A549 (cell line): Measurements from ENCODE around the gene IGSF9B. TPM values are rescaled to one million over a fixed set of nuclear protein-coding genes. Genes with fewer than 3 reads are reported as not detected.

Experiments
- ATAC-seq, 2 experiments: fragments of 200-7000 bp in 1 of 2; fragments of >200 bp in 1 of 2; cut with Nextera tagmentation in 1 of 2; cut with Tn5 transposase in 1 of 2; 3 replicates each; pipeline versions ENCODE4 v1.8.0 to v1.9.1; 2018 to 2020; ENCODE audit warnings: mild to moderate bottlenecking in 1 of 2, moderate library complexity in 1 of 2
- CTCF ChIA-PET: fragments of 300-600 bp; sonication (Branson Sonifier 250); formaldehyde crosslinking; extraction: SDS; loops from one replicate; lab custom pipeline; 2021; ENCODE audit warnings: antibody characterized with exemption, inconsistent platforms; lab: Yijun Ruan, JAX
- POLR2A ChIA-PET: fragments of 350-600 bp; formaldehyde crosslinking; extraction: SDS; loops from one replicate; lab custom pipeline; 2021; ENCODE audit warnings: antibody characterized with exemption, inconsistent platforms; lab: Yijun Ruan, JAX
- DNase-seq, 2 experiments: peaks; one replicate each; pipeline versions ENCODE4 v3.0.0 to v3.0.0-alpha.2; 2011 to 2016; ENCODE audit warnings: low read depth in 1 of 2, low spot score in 1 of 2
- FAIRE-seq: peaks from 2 replicates; lab custom pipeline; 2011; peaks lifted over from hg19 to GRCh38; lab: Jason Lieb, UNC
- H3K27ac ChIP-seq, 2 experiments: fragments of >200 bp; sonication (Bioruptor Twin); formaldehyde crosslinking; 3 replicates each; pipeline ENCODE4 v1.5.1; 2016 to 2017
- H3K4me1 ChIP-seq: fragments of >200 bp; sonication (Bioruptor Twin); formaldehyde crosslinking; 3 replicates; pipeline ENCODE4 v1.6.1; 2016
- H3K4me2 ChIP-seq: fragments of >200 bp; sonication (Bioruptor Twin); formaldehyde crosslinking; 3 replicates; pipeline ENCODE4 v1.6.1; 2016
- H3K4me3 ChIP-seq: fragments of >200 bp; sonication (Bioruptor Twin); formaldehyde crosslinking; 3 replicates; pipeline ENCODE4 v1.5.1; 2016
- H3K9me3 ChIP-seq: fragments of >200 bp; sonication (Bioruptor Twin); formaldehyde crosslinking; 3 replicates; pipeline ENCODE4 v1.6.1; 2016
- CBX2 ChIP-seq: fragments of 200-600 bp; sonication (generic); IDR thresholded peaks from 2 replicates; pipeline ENCODE4 v1.6.1; 2016; ENCODE audit warnings: low read depth, mild to moderate bottlenecking, borderline replicate concordance
- CBX8 ChIP-seq: fragments of 200-600 bp; sonication (generic); IDR thresholded peaks from 2 replicates; pipeline ENCODE4 v1.6.1; 2016
- ESRRA ChIP-seq: fragments of 150-350 bp; IDR thresholded peaks from 2 replicates; pipeline ENCODE4 v1.6.1; 2014; ENCODE audit warnings: mild to moderate bottlenecking, low read length, borderline replicate concordance
- FOSB ChIP-seq: fragments of 250-450 bp; sonication (Bioruptor Pico); IDR thresholded peaks from 2 replicates; pipeline ENCODE4 v1.5.0; 2020; ENCODE audit warnings: mild to moderate bottlenecking, moderate library complexity
- FOSL2 ChIP-seq, 2 experiments: fragments of 450-650 bp in 1 of 2; fragments of >200 bp in 1 of 2; sonication (Bioruptor Twin) in 1 of 2; formaldehyde crosslinking; IDR thresholded peaks; 2 replicates each; pipeline versions ENCODE4 v1.5.0 to v1.6.1; 2016 to 2020; ENCODE audit warnings: mild to moderate bottlenecking in 1 of 2, moderate library complexity in 1 of 2
- HOXB13 ChIP-seq: fragments of 250-450 bp; sonication (Bioruptor Pico); IDR thresholded peaks from 2 replicates; pipeline ENCODE4 v1.5.0; 2020; ENCODE audit warnings: low read depth, mild to moderate bottlenecking, moderate library complexity
- HOXB5 ChIP-seq: fragments of 250-450 bp; sonication (Bioruptor Pico); IDR thresholded peaks from 2 replicates; pipeline ENCODE4 v1.5.0; 2020; ENCODE audit warnings: mild to moderate bottlenecking, moderate library complexity
- NR3C1 ChIP-seq: fragments of >200 bp; sonication (Bioruptor Twin); formaldehyde crosslinking; IDR thresholded peaks from 3 replicates; pipeline ENCODE4 v1.6.1; 2017
- PHF8 ChIP-seq: fragments of 200-600 bp; sonication (generic); IDR thresholded peaks from 2 replicates; pipeline ENCODE4 v1.6.1; 2016; ENCODE audit warnings: low read depth, mild to moderate bottlenecking, antibody characterized with exemption, moderate library complexity, borderline replicate concordance
- RNF2 ChIP-seq: fragments of 200-600 bp; sonication (generic); IDR thresholded peaks from 2 replicates; pipeline ENCODE4 v1.6.1; 2016; ENCODE audit warnings: low read depth, mild to moderate bottlenecking, antibody characterized with exemption, moderate library complexity, borderline replicate concordance
- SREBF2 ChIP-seq: fragments of 450-650 bp; IDR thresholded peaks from 2 replicates; pipeline ENCODE4 v1.6.1; 2014; ENCODE audit warnings: mild to moderate bottlenecking, moderate library complexity
- TFCP2L1 ChIP-seq: fragments of 250-450 bp; sonication (Bioruptor Pico); IDR thresholded peaks from 2 replicates; pipeline ENCODE4 v1.5.0; 2021; ENCODE audit warnings: mild to moderate bottlenecking
- ZC3H11A ChIP-seq: fragments of 450-650 bp; IDR thresholded peaks from 2 replicates; pipeline ENCODE4 v1.6.1; 2014; ENCODE audit warnings: antibody characterized with exemption, mild to moderate bottlenecking
- ZFP36 ChIP-seq: fragments of 450-650 bp; IDR thresholded peaks from 2 replicates; pipeline ENCODE4 v1.6.1; 2014; ENCODE audit warnings: borderline replicate concordance; ENCODE audit not compliant: partially characterized antibody
- ZSCAN20 ChIP-seq: fragments of 250-450 bp; sonication (Bioruptor Pico); IDR thresholded peaks from 2 replicates; pipeline ENCODE4 v1.8.0; 2022; ENCODE audit warnings: mild to moderate bottlenecking, moderate library complexity
- WGBS: methylation state at CpG from one replicate; pipeline ENCODE4 v1.1.6; 2017; ENCODE audit errors: missing lambda C conversion rate; 5-methylcytosine and 5-hydroxymethylcytosine counted together
- polyA plus RNA-seq, 4 experiments: library from polyadenylated mRNA; depleted of rRNA in 3 of 4; stranded (reverse); fragments of >200 nt; fragmentation: RNase III in 1 of 4; extraction: RNeasy Plus Mini Kit Qiagen cat#74134 plus additional on column Dnase treatment in 1 of 4; gene quantifications; 2 replicates in 3 of 4; 3 replicates in 1 of 4; pipeline ENCODE4 v1.2.3, GENCODE V29; 2011 to 2017
- TF ChIP-seq, protein P1 (sequence below): fragments of 250-450 bp; sonication (Bioruptor Pico); IDR thresholded peaks from 2 replicates; pipeline ENCODE4 v1.5.0; 2021; ENCODE audit warnings: mild to moderate bottlenecking, moderate library complexity, borderline replicate concordance
- TF ChIP-seq, protein P2 (sequence below): IDR thresholded peaks from 2 replicates; pipeline ENCODE4 v1.6.1; 2012
- TF ChIP-seq, protein P3 (sequence below): fragments of >200 bp; sonication (Bioruptor Twin); formaldehyde crosslinking; IDR thresholded peaks from 3 replicates; pipeline ENCODE4 v1.5.1; 2016

Gene IGSF9B
- polyA plus RNA-seq, 2 of the 4 experiments (the other 2 are of a cell fraction) = 0.41 to 0.61 TPM

DNA sequence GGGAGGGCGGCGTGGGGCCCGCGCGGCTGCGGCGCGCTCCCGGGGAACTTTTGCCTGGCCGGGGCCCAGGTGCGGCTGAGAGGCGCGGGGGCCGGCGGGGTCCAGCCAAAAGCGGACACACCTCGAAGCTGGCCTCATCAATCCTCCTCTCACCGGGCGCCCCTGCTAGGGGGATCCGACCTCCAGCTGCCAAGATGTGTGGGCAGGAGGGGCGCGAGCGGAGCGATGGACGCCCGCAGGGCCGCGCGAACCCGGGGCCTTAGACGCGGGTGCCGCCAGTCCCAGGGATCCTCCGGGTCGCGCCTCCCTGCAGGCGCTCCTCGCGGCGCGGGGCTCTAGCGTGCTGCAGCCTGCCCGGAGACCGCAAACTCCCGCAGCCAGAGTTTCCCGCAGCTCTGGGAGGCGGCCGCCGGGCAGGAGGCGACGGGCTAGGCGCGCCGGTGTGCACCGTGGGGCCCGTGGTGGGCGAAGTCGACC is 785 bp downstream of the IGSF9B start:
- peak overlapping the region; percentile 73 for H3K4me3 ChIP-seq
- ChIA-PET CTCF (interaction anchor here (1.5 kb wide), 1 partner anchor 9 kb away, joined by 3 read pairs; no protein-coding TSS in a partner anchor), POLR2A (no interaction called here)
- no peak for DNase-seq
- no peak for TF ChIP-seq CBX8
- no peak for TF ChIP-seq FOSB (CRISPR knock-in tag)
- no peak for TF ChIP-seq ZC3H11A
- TF ChIP-seq PHF8 = no peak
- ATAC-seq = peak; percentile 3 to 35; a peak in 3 of 6 replicates
- H3K27ac ChIP-seq = peak overlapping the region; percentile 67 to 84; a peak in 5 of 6 replicates
- 0 out of 3 replicates have a peak, but pooled peaks cover 3% of the 10 kb centered on the region for H3K4me1 ChIP-seq
- FAIRE-seq = no peak
- H3K4me2 ChIP-seq = peak overlapping the region; percentile 97
- no peaks in the 10 kb centered on the region for H3K9me3 ChIP-seq
- WGBS = 0% methylated on average over 1 of the region's 58 CpGs

DNA sequence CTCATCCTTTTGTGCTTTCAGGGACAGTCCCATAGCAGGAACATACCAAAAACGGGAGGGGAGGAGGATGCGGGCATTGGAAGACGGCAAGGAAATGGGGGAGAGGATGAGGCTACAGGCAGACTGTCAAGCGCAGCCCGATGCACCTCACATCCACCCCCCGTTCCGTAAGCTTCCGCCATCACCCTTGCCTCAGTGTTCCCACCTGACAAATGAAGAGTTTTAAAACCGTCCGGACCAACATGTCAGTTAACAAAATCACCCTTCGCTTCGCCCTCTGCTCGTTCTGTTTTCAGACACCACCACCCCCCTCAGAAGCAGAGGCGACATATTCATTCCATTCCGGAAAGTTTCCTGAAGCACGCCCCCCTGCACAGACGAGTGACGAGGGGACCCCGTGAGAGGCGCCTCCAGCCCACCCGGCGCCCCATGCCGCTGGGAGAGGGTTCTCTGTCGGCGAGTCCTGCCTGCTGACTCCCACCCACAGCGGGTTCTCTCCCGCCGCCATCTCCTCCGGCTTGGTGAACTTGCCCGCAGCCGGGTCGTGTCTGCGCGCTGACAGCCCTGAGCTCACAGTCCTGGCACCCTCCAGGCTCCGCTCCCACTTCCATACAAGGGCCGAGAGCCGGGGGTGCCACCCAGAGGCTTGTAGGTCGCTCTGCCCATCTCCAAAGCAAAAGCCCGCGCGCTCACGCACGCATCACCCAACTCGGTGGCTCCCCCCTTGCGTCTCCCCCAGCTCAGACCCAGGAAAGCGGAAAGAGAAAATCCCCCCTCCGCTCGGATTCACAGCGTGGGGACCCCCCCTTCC is 1.5 kb downstream of the IGSF9B start:
- H3K9me3 ChIP-seq = no peaks in the 10 kb centered on the region
- TF ChIP-seq, protein P1, sequence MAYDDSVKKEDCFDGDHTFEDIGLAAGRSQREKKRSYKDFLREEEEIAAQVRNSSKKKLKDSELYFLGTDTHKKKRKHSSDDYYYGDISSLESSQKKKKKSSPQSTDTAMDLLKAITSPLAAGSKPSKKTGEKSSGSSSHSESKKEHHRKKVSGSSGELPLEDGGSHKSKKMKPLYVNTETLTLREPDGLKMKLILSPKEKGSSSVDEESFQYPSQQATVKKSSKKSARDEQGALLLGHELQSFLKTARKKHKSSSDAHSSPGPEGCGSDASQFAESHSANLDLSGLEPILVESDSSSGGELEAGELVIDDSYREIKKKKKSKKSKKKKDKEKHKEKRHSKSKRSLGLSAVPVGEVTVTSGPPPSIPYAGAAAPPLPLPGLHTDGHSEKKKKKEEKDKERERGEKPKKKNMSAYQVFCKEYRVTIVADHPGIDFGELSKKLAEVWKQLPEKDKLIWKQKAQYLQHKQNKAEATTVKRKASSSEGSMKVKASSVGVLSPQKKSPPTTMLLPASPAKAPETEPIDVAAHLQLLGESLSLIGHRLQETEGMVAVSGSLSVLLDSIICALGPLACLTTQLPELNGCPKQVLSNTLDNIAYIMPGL (CRISPR knock-in tag) = no peak
- TF ChIP-seq TFCP2L1 (CRISPR knock-in tag) = no peak
- TF ChIP-seq, protein P2, sequence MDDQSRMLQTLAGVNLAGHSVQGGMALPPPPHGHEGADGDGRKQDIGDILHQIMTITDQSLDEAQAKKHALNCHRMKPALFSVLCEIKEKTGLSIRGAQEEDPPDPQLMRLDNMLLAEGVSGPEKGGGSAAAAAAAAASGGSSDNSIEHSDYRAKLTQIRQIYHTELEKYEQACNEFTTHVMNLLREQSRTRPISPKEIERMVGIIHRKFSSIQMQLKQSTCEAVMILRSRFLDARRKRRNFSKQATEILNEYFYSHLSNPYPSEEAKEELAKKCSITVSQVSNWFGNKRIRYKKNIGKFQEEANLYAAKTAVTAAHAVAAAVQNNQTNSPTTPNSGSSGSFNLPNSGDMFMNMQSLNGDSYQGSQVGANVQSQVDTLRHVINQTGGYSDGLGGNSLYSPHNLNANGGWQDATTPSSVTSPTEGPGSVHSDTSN = no peak
- TF ChIP-seq CBX8 = no peak
- no peak for TF ChIP-seq ZSCAN20 (CRISPR knock-in tag)
- TF ChIP-seq SREBF2 = no peak
- no peak for TF ChIP-seq HOXB13 (CRISPR knock-in tag)
- no peak for TF ChIP-seq NR3C1
- TF ChIP-seq, protein P3, sequence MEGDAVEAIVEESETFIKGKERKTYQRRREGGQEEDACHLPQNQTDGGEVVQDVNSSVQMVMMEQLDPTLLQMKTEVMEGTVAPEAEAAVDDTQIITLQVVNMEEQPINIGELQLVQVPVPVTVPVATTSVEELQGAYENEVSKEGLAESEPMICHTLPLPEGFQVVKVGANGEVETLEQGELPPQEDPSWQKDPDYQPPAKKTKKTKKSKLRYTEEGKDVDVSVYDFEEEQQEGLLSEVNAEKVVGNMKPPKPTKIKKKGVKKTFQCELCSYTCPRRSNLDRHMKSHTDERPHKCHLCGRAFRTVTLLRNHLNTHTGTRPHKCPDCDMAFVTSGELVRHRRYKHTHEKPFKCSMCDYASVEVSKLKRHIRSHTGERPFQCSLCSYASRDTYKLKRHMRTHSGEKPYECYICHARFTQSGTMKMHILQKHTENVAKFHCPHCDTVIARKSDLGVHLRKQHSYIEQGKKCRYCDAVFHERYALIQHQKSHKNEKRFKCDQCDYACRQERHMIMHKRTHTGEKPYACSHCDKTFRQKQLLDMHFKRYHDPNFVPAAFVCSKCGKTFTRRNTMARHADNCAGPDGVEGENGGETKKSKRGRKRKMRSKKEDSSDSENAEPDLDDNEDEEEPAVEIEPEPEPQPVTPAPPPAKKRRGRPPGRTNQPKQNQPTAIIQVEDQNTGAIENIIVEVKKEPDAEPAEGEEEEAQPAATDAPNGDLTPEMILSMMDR = no peak
- no peak for TF ChIP-seq CBX2
- TF ChIP-seq ESRRA = no peak
- TF ChIP-seq FOSL2 (IDR thresholded peaks at IDR 0.05) = no peak
- TF ChIP-seq FOSL2 (CRISPR knock-in tag; IDR thresholded peaks at IDR 0.05) = no peak
- no peak for TF ChIP-seq RNF2
- no peak for TF ChIP-seq HOXB5 (CRISPR knock-in tag)
- TF ChIP-seq ZFP36 = no peak
- TF ChIP-seq, all 56 proteins: peak for 0
- H3K27ac ChIP-seq = no peak overlapping the region
- ChIA-PET CTCF (interaction anchor here (1.5 kb wide), 1 partner anchor 8 kb away, joined by 3 read pairs; no protein-coding TSS in a partner anchor), POLR2A (no interaction called here)
- DNase-seq (no peak), FAIRE-seq (no peak), ATAC-seq (no peak)
- peak overlapping the region; percentile 73 for H3K4me3 ChIP-seq
- WGBS = 76% methylated on average over 19 of the region's 49 CpGs
- 0 out of 3 replicates have a peak, but pooled peaks cover 3% of the 10 kb centered on the region for H3K4me1 ChIP-seq
- H3K4me2 ChIP-seq = peak overlapping the region; percentile 97
